ENCODE results near the gene CERK. TPM values are rescaled to one million over a fixed set of nuclear protein-coding genes. Genes with fewer than 3 reads are reported as not detected.
A peak's percentile ranks its signal among the peaks of the same experiment; 100 is the strongest.

CERK gene
- total RNA-seq, 1 donor from 2014 or later, result 145 TPM

DNA sequence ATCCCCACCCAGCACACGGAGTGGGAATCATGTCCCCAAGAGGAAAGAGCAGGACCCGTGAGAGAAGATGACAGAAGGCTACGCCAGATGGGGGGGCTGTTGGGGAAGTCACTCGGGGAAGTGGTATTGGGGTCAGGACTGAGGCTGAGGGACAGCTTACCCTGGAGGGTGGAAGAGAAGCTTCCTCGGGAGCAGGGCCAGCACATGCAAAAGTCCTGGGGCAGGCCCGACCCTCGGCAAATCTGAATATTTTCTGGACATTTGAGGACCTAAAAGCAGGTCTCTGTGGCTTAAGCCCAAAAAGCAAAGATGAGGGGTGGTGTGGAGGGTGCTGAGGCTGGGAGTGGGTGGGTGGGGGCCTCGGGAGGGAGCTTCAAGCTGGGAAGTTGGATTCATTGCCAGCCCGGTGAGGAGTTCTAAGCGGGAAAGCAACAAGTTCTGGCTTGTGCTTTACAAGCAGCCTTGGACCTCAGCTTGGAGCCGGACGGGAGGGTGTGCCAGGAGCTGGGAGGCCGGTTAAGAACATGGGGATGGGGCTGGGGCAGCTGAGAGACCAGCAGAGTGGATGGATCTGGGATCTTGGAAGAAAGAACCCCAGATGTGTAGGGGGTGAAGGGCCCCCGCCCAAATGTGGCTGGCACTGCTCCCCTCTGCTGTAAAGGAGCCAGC is 83.0 kb downstream of the CERK start:
- DNase-seq, result no peak
- Mint-ChIP-seq H3K27ac (ENCODE audit: unreplicated experiment) (peak overlapping the region; percentile 56), H3K4me3 (ENCODE audit: unreplicated experiment) (no peak overlapping the region), H3K9me3 (ENCODE audit: unreplicated experiment) (peaks cover 4% of the 10 kb centered on the region), H3K36me3 (ENCODE audit: unreplicated experiment) (no peaks in the 10 kb centered on the region), H3K4me1 (ENCODE audit: low read depth, unreplicated experiment) (peaks cover 19% of the 10 kb centered on the region), H3K27me3 (ENCODE audit: unreplicated experiment) (peaks cover 16% of the 10 kb centered on the region)
- TF ChIP-seq, protein P1, sequence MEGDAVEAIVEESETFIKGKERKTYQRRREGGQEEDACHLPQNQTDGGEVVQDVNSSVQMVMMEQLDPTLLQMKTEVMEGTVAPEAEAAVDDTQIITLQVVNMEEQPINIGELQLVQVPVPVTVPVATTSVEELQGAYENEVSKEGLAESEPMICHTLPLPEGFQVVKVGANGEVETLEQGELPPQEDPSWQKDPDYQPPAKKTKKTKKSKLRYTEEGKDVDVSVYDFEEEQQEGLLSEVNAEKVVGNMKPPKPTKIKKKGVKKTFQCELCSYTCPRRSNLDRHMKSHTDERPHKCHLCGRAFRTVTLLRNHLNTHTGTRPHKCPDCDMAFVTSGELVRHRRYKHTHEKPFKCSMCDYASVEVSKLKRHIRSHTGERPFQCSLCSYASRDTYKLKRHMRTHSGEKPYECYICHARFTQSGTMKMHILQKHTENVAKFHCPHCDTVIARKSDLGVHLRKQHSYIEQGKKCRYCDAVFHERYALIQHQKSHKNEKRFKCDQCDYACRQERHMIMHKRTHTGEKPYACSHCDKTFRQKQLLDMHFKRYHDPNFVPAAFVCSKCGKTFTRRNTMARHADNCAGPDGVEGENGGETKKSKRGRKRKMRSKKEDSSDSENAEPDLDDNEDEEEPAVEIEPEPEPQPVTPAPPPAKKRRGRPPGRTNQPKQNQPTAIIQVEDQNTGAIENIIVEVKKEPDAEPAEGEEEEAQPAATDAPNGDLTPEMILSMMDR (IDR thresholded peaks at IDR 0.05; ENCODE audit: partially characterized antibody, unreplicated experiment), result no peak

DNA sequence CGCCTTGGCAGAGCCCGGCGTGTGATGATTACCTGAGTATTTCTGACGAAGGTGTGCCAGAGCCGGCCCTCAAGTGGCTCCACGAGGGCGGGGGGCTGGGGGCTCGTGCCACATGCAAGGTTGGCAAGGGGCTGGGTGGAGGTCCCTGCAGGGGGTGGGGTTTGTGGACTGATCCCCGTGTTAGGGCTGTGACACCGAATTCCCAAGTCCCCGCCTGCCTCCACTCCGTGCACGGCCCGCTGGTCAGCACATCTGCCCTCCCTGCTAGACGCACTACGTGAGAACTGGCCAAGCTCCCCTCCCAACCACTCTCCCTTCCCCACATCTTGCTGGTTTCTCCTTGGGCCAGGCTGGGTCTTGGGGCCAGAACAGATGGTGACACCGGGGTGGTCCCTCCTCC is 83.6 kb downstream of the CERK start:
- Mint-ChIP-seq H3K9me3 (ENCODE audit: unreplicated experiment) (peaks cover 4% of the 10 kb centered on the region), H3K27me3 (ENCODE audit: unreplicated experiment) (peaks cover 16% of the 10 kb centered on the region), H3K36me3 (ENCODE audit: unreplicated experiment) (no peaks in the 10 kb centered on the region), H3K4me1 (ENCODE audit: low read depth, unreplicated experiment) (peaks cover 23% of the 10 kb centered on the region), H3K4me3 (ENCODE audit: unreplicated experiment) (no peak overlapping the region), H3K27ac (ENCODE audit: unreplicated experiment) (peak overlapping the region; percentile 56)
- TF ChIP-seq, protein P1 (IDR thresholded peaks at IDR 0.05; ENCODE audit: partially characterized antibody, unreplicated experiment), result no peak
- no peak for DNase-seq

DNA sequence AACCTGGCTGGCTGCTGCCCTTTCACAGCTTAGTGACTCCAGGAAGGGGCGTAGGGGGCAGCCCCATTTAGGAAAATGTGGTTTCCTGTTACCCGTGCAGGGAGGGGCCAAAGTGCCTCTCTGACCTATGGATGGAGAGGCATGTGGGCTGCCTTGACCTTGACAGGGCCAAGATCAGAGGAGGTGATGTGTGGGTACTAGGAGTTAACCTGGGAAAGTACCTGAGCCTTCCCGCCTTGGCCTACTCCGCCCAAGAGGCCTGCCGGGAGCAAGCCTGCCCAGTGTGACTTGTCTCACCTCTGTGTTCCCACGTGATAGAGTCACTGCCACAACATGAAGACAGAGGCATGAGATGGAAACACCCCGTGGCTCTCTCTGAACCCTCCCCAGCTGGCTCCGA is 84.5 kb downstream of the CERK start:
- H3K36me3 Mint-ChIP-seq (ENCODE audit: unreplicated experiment), result no peaks in the 10 kb centered on the region
- peaks cover 24% of the 10 kb centered on the region for H3K4me1 Mint-ChIP-seq (ENCODE audit: low read depth, unreplicated experiment)
- H3K27ac Mint-ChIP-seq (ENCODE audit: unreplicated experiment), result no peak overlapping the region
- H3K4me3 Mint-ChIP-seq (ENCODE audit: unreplicated experiment), result no peak overlapping the region
- peaks cover 16% of the 10 kb centered on the region for H3K27me3 Mint-ChIP-seq (ENCODE audit: unreplicated experiment)
- H3K9me3 Mint-ChIP-seq (ENCODE audit: unreplicated experiment), result peaks cover 4% of the 10 kb centered on the region
- DNase-seq, result no peak
- TF ChIP-seq, protein P1 (IDR thresholded peaks at IDR 0.05; ENCODE audit: partially characterized antibody, unreplicated experiment), result no peak

DNA sequence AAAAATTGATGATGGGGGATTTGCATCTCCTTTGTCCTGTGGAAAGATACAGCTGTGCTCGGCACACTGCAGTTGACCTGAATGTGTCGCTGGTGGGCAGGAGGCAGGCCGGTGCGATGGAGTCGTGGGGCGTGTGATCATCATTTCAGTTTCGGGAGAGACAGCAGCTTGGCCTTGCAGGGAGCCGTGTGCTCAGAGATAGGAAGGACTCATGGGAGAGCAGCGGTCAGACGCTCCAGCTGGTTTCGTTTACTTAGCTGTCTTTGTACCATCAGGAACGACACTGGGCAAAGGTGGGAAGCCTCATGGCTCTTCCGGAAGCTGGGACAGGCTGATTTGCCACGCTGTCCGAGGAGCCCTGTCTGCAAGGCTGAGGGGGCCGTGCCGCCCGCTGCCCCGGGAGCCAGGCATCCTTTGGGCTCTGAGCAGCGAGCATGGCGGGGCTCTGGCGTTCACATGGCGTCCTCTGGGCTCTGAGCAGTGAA is 85.2 kb downstream of the CERK start:
- H3K4me3 Mint-ChIP-seq (ENCODE audit: unreplicated experiment), result peak overlapping the region; percentile 65
- no peak for DNase-seq
- TF ChIP-seq, protein P1 (IDR thresholded peaks at IDR 0.05; ENCODE audit: partially characterized antibody, unreplicated experiment), result no peak
- H3K36me3 Mint-ChIP-seq (ENCODE audit: unreplicated experiment), result no peaks in the 10 kb centered on the region
- H3K27me3 Mint-ChIP-seq (ENCODE audit: unreplicated experiment), result peaks cover 17% of the 10 kb centered on the region
- H3K9me3 Mint-ChIP-seq (ENCODE audit: unreplicated experiment), result peaks cover 8% of the 10 kb centered on the region
- H3K27ac Mint-ChIP-seq (ENCODE audit: unreplicated experiment), result peak overlapping the region; percentile 92
- H3K4me1 Mint-ChIP-seq (ENCODE audit: low read depth, unreplicated experiment), result peaks cover 24% of the 10 kb centered on the region

DNA sequence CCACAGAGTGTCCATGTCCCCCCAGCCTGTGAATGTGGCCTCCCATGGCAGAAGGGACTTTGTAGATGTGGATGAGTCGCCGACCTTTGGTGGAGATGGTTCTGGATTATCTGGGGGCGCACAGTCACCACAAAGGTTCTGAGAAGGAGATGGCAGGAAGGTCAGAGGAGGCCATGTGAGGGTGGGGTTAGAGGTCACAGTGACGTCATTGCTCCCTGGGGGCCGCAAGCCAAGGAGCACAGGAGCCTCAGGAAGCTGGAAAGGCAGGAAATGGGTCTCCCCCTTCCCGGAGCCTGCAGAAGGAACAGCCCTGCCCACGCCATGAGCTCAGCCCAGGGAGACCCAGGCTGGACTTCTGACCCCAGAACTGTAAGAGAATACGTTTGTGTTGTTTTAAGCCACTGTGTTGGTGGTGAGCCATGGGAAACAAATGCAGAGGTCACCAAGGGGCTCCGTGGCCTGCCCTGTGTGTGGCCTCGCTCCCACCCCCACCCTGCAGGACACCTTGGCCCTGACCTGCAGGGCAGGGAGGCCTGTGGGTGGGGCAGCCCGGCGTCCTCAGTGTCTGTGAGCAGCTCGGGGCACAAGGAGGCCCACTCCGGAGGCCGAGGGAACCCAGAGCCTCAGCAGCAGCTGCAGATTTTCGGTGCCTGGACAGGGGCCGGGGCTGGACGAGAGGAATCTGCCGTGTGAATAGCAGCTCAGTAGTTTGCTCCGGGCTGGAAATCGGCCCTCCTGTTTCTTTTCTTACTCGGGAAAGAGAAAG is 85.8 kb downstream of the CERK start:
- peaks cover 8% of the 10 kb centered on the region for H3K9me3 Mint-ChIP-seq (ENCODE audit: unreplicated experiment)
- peaks cover 24% of the 10 kb centered on the region for H3K4me1 Mint-ChIP-seq (ENCODE audit: low read depth, unreplicated experiment)
- peaks cover 14% of the 10 kb centered on the region for H3K27me3 Mint-ChIP-seq (ENCODE audit: unreplicated experiment)
- H3K27ac Mint-ChIP-seq (ENCODE audit: unreplicated experiment), result peak overlapping the region; percentile 93
- peak overlapping the region; percentile 72 for H3K4me3 Mint-ChIP-seq (ENCODE audit: unreplicated experiment)
- no peak for DNase-seq
- TF ChIP-seq, protein P1 (IDR thresholded peaks at IDR 0.05; ENCODE audit: partially characterized antibody, unreplicated experiment), result no peak
- no peaks in the 10 kb centered on the region for H3K36me3 Mint-ChIP-seq (ENCODE audit: unreplicated experiment)

All from glutamatergic neuron (in vitro differentiated cells).